Measurements from ENCODE around the gene TSPAN18. TPM values are rescaled to one million over a fixed set of nuclear protein-coding genes. Genes with fewer than 3 reads are reported as not detected.

The TSPAN18 gene
- total and polyA plus RNA-seq, 2 experiments from 2014 or later: 6.0 to 10.6 TPM

- TF ChIP-seq CTCF (conservative IDR thresholded peaks at IDR 0.05; ENCODE audit: low read depth in 2 of 2): no peak
- no peak for TF ChIP-seq POLR2AphosphoS5 (IDR thresholded peaks at IDR 0.05; ENCODE audit: low read depth)
- no peak for TF ChIP-seq REST (IDR thresholded peaks at IDR 0.05; ENCODE audit: unreplicated experiment)
These were observed 178.5 kb downstream of the TSPAN18 start (continued) for GRCh38 chr11:44905131-44905866.

GRCh38 chr11:44906649-44907048 is 179.9 kb downstream of the TSPAN18 start:
- no peaks in the 10 kb centered on the region for H3K79me2 ChIP-seq (replicated peaks; ENCODE audit: insufficient read depth)
- H3K27me3 ChIP-seq (ENCODE audit: insufficient read depth): no peaks in the 10 kb centered on the region
- no peak overlapping the region for H3K27ac Mint-ChIP-seq
- peaks cover 46% of the 10 kb centered on the region for H3K4me1 Mint-ChIP-seq
- no peak overlapping the region for H3K27ac ChIP-seq (ENCODE audit: low read depth)
- no peaks in the 10 kb centered on the region for H3K36me3 ChIP-seq (ENCODE audit: insufficient read depth)
- DNase-seq (ENCODE audit: low spot score) (no peak), ATAC-seq (no peak)
- H3K4me1 ChIP-seq (ENCODE audit: insufficient read depth): peaks cover 23% of the 10 kb centered on the region
- no peak overlapping the region for H3K4me3 ChIP-seq
- H3K4me2 ChIP-seq: no peak overlapping the region
- peaks cover 18% of the 10 kb centered on the region for H3K27me3 Mint-ChIP-seq (ENCODE audit: insufficient read depth, low read depth, poor library complexity)
- H3K9me2 ChIP-seq (ENCODE audit: insufficient read depth): no peaks in the 10 kb centered on the region
- H2AFZ ChIP-seq: no peak overlapping the region
- H3K9me3 Mint-ChIP-seq: no peaks in the 10 kb centered on the region
- H4K20me1 ChIP-seq (replicated peaks; ENCODE audit: insufficient read depth): no peaks in the 10 kb centered on the region
- H3F3A ChIP-seq (replicated peaks; ENCODE audit: low read depth): 0 out of 2 replicates have a peak, but pooled peaks cover 4% of the 10 kb centered on the region
- no peak overlapping the region for H3K4me3 Mint-ChIP-seq
- no peaks in the 10 kb centered on the region for H3K36me3 Mint-ChIP-seq (ENCODE audit: low read depth)
- TF ChIP-seq POLR2AphosphoS5 (IDR thresholded peaks at IDR 0.05; ENCODE audit: low read depth): no peak
- no peak for TF ChIP-seq NANOG (IDR thresholded peaks at IDR 0.05; ENCODE audit: borderline replicate concordance)
- no peak for TF ChIP-seq ZNF462 (CRISPR knock-in tag; IDR thresholded peaks at IDR 0.05)
- no peak for TF ChIP-seq STAT1 (IDR thresholded peaks at IDR 0.05; ENCODE audit: unreplicated experiment)
- TF ChIP-seq CREB1 (CRISPR knock-in tag; IDR thresholded peaks at IDR 0.05; ENCODE audit: low read depth): no peak
- TF ChIP-seq ZNF331 (CRISPR knock-in tag; IDR thresholded peaks at IDR 0.05; ENCODE audit: low read depth): no peak

All from GM23338 (cell line).